Astrocyte (in vitro differentiated cells and primary cell): ENCODE results near the gene MTUS2. TPM values are rescaled to one million over a fixed set of nuclear protein-coding genes. Genes with fewer than 3 reads are reported as not detected.

ENCODE experiments used
- DNase-seq: peaks from one replicate; pipeline ENCODE4 v3.0.0-alpha.2; 2010; ENCODE audit warnings: low read depth
- FAIRE-seq: peaks from 2 replicates; lab custom pipeline; 2011; peaks lifted over from hg19 to GRCh38; lab: Jason Lieb, UNC
- H2AFZ ChIP-seq: 2 replicates; pipeline ENCODE4 v1.6.0; 2012; ENCODE audit warnings: low read depth, low read length, inconsistent platforms
- H3K27ac ChIP-seq: 2 replicates; pipeline ENCODE4 v1.5.1; 2011; ENCODE audit warnings: low read depth, low read length, inconsistent platforms
- H3K27me3 ChIP-seq: 2 replicates; pipeline ENCODE4 v1.6.0; 2011; ENCODE audit warnings: low read length, inconsistent platforms; ENCODE audit not compliant: insufficient read depth
- H3K36me3 ChIP-seq: 2 replicates; pipeline ENCODE4 v1.5.1; 2011; ENCODE audit warnings: low read length, inconsistent platforms; ENCODE audit not compliant: insufficient read depth
- H3K4me1 ChIP-seq: 2 replicates; pipeline ENCODE4 v1.5.1; 2011; ENCODE audit warnings: low read length, inconsistent platforms; ENCODE audit not compliant: insufficient read depth
- H3K4me2 ChIP-seq: 2 replicates; pipeline ENCODE4 v1.6.0; 2012; ENCODE audit warnings: low read length, inconsistent platforms
- H3K4me3 ChIP-seq: 2 replicates; pipeline ENCODE4 v1.5.1; 2011; ENCODE audit warnings: low read depth, mild to moderate bottlenecking, low read length, inconsistent platforms; ENCODE audit not compliant: insufficient read depth
- H3K79me2 ChIP-seq: 2 replicates; pipeline ENCODE4 v1.6.0; 2012; ENCODE audit warnings: mild to moderate bottlenecking, low read length, inconsistent platforms; ENCODE audit not compliant: insufficient read depth
- H3K9ac ChIP-seq: 2 replicates; pipeline ENCODE4 v1.6.0; 2012; ENCODE audit warnings: mild to moderate bottlenecking, low read length, inconsistent platforms
- H3K9me3 ChIP-seq: 2 replicates; pipeline ENCODE4 v1.5.1; 2012; ENCODE audit warnings: low read depth, mild to moderate bottlenecking, low read length, inconsistent platforms; ENCODE audit not compliant: insufficient read depth
- H4K20me1 ChIP-seq: 2 replicates; pipeline ENCODE4 v1.6.0; 2012; ENCODE audit warnings: low read length, inconsistent platforms; ENCODE audit not compliant: insufficient read depth
- H3K27ac Mint-ChIP-seq: one replicate; pipeline ENCODE4 v1.8.0; 2021; ENCODE audit warnings: mild to moderate bottlenecking, mixed read lengths; ENCODE audit not compliant: unreplicated experiment
- H3K27me3 Mint-ChIP-seq: one replicate; pipeline ENCODE4 v1.8.0; 2021; ENCODE audit warnings: low read depth, mixed read lengths; ENCODE audit not compliant: unreplicated experiment
- H3K36me3 Mint-ChIP-seq: one replicate; pipeline ENCODE4 v1.8.0; 2021; ENCODE audit warnings: low read depth, mixed read lengths; ENCODE audit not compliant: unreplicated experiment
- H3K4me1 Mint-ChIP-seq: one replicate; pipeline ENCODE4 v1.8.0; 2021; ENCODE audit warnings: low read depth, mixed read lengths; ENCODE audit not compliant: unreplicated experiment
- H3K4me3 Mint-ChIP-seq: one replicate; pipeline ENCODE4 v1.8.0; 2021; ENCODE audit warnings: mild to moderate bottlenecking, moderate library complexity, mixed read lengths; ENCODE audit not compliant: unreplicated experiment
- H3K9me3 Mint-ChIP-seq: one replicate; pipeline ENCODE4 v1.8.0; 2021; ENCODE audit warnings: mild to moderate bottlenecking, mixed read lengths; ENCODE audit not compliant: unreplicated experiment
- EZH2 ChIP-seq: IDR thresholded peaks from 2 replicates; pipeline ENCODE4 v1.6.1; 2012; ENCODE audit warnings: mild to moderate bottlenecking, low read length, inconsistent platforms; ENCODE audit not compliant: insufficient read depth
- total RNA-seq: library from RNA; stranded (reverse); gene quantifications from 2 replicates; pipeline ENCODE4 v1.2.1, GENCODE V29; 2021
- TF ChIP-seq, protein P1 (sequence below): IDR thresholded peaks from 2 replicates; pipeline ENCODE4 v1.5.1; 2011; ENCODE audit warnings: low read depth, mild to moderate bottlenecking, inconsistent platforms, low read length, moderate library complexity; ENCODE audit not compliant: insufficient read depth

Gene MTUS2
- total RNA-seq, 1 donor from 2014 or later = 0.50 TPM

DNA sequence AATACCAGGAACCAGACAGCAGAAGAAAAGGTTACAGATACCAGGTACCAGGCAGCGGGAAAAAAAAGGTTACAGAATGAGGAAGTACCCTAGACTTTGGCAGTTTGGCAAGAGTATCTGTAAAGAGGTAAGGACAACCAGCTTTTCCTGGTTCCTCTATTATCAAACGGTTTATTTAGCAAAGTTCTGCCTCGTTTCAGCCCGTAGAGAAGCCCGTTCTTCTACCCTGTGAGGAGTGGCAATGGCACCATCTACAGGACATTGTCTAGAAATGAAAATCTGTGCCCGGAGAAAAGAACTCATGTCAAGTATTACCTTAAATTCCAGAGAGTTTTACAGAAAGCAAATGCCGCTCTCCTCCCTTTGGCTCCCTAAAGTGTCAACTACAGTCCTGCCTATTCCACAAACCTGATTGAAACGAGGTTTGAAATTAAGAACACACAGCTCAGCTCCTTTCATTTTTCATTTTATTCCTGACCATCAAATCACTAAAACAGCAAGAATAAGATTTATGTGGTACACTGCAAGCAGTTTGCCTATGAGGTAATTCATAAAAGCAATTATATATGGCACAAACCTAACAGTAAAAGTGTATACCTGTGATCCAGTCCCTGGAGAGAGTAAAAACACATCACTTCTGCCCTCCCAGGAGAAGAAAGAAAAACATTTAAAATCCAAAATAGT is 549.1 kb downstream of the MTUS2 start:
- Mint-ChIP-seq H3K9me3 (peaks cover 2% of the 10 kb centered on the region), H3K27me3 (peaks cover 34% of the 10 kb centered on the region), H3K4me3 (no peak overlapping the region), H3K27ac (no peak overlapping the region), H3K36me3 (no peaks in the 10 kb centered on the region), H3K4me1 (no peaks in the 10 kb centered on the region)
- no peak overlapping the region for H3K4me2 ChIP-seq
- no peaks in the 10 kb centered on the region for H3K36me3 ChIP-seq
- no peaks in the 10 kb centered on the region for H4K20me1 ChIP-seq
- no peaks in the 10 kb centered on the region for H3K4me1 ChIP-seq
- H3K9ac ChIP-seq = no peak overlapping the region
- H3K79me2 ChIP-seq = no peaks in the 10 kb centered on the region
- no peaks in the 10 kb centered on the region for H3K9me3 ChIP-seq
- no peak overlapping the region for H3K4me3 ChIP-seq
- FAIRE-seq (peak; percentile 81), DNase-seq (peak; percentile 16)
- H2AFZ ChIP-seq = no peak overlapping the region
- TF ChIP-seq EZH2 = no peak
- TF ChIP-seq, protein P1, sequence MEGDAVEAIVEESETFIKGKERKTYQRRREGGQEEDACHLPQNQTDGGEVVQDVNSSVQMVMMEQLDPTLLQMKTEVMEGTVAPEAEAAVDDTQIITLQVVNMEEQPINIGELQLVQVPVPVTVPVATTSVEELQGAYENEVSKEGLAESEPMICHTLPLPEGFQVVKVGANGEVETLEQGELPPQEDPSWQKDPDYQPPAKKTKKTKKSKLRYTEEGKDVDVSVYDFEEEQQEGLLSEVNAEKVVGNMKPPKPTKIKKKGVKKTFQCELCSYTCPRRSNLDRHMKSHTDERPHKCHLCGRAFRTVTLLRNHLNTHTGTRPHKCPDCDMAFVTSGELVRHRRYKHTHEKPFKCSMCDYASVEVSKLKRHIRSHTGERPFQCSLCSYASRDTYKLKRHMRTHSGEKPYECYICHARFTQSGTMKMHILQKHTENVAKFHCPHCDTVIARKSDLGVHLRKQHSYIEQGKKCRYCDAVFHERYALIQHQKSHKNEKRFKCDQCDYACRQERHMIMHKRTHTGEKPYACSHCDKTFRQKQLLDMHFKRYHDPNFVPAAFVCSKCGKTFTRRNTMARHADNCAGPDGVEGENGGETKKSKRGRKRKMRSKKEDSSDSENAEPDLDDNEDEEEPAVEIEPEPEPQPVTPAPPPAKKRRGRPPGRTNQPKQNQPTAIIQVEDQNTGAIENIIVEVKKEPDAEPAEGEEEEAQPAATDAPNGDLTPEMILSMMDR = peak; percentile 70
- no peak overlapping the region for H3K27ac ChIP-seq
- no peaks in the 10 kb centered on the region for H3K27me3 ChIP-seq

DNA sequence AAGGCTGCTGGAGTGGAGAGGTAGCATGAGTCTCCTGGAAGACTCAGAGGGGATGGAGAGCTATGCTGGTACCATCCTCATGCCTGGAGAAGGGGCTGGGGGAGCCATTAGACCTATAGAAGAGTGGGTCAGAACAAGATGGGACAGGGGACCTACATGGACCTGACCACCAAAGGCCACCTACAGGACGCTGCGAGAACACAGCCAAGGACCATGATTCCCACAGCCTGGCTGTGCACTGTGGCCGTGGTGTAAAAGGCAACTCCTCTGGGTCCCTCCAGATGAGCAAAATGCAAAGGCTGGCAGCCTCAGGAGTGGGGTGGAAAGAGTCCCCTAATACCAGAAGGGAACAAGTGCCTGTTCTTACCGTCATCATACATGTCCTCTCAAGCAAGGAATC is 559.1 kb downstream of the MTUS2 start:
- no peaks in the 10 kb centered on the region for H3K4me1 Mint-ChIP-seq
- no peak overlapping the region for H3K9ac ChIP-seq
- no peak overlapping the region for H3K4me2 ChIP-seq
- no peak overlapping the region for H2AFZ ChIP-seq
- no peak overlapping the region for H3K4me3 ChIP-seq
- TF ChIP-seq, protein P1 = no peak
- no peak for TF ChIP-seq EZH2
- peaks cover 11% of the 10 kb centered on the region for H3K27me3 Mint-ChIP-seq
- no peaks in the 10 kb centered on the region for H3K36me3 Mint-ChIP-seq
- H3K36me3 ChIP-seq = no peaks in the 10 kb centered on the region
- no peak overlapping the region for H3K4me3 Mint-ChIP-seq
- no peaks in the 10 kb centered on the region for H3K4me1 ChIP-seq
- H4K20me1 ChIP-seq = no peaks in the 10 kb centered on the region
- H3K27ac Mint-ChIP-seq = no peak overlapping the region
- H3K27me3 ChIP-seq = no peaks in the 10 kb centered on the region
- DNase-seq (no peak), FAIRE-seq (no peak)
- H3K27ac ChIP-seq = no peak overlapping the region
- H3K9me3 ChIP-seq = no peaks in the 10 kb centered on the region
- no peaks in the 10 kb centered on the region for H3K79me2 ChIP-seq
- H3K9me3 Mint-ChIP-seq = peaks cover 10% of the 10 kb centered on the region

DNA sequence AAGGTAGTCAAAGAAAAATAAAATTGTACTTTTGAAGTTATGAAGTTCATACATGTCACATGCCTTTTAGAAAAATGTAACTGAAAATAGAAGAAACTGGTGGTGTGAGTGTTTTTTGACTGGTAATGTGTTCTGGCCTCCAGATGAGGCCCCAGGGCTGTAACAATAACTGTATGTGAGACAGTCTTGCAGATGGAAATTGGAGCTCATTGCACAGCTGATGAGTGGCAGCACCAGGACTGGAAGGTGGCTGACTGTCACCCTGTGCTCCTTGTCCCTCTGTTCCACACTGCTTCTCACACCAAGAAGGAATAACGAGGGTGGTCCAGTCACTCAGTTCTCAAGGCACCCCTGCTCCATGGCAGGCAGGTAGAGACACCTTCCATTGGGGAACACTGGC is 559.7 kb downstream of the MTUS2 start:
- TF ChIP-seq EZH2 = no peak
- TF ChIP-seq, protein P1 = no peak
- peaks cover 10% of the 10 kb centered on the region for H3K9me3 Mint-ChIP-seq
- H3K36me3 Mint-ChIP-seq = no peaks in the 10 kb centered on the region
- no peaks in the 10 kb centered on the region for H3K4me1 Mint-ChIP-seq
- Histone ChIP-seq H3K4me3 (no peak overlapping the region), H4K20me1 (no peaks in the 10 kb centered on the region), H3K27me3 (no peaks in the 10 kb centered on the region), H3K79me2 (no peaks in the 10 kb centered on the region), H3K9me3 (no peaks in the 10 kb centered on the region), H3K4me1 (no peaks in the 10 kb centered on the region), H3K36me3 (no peaks in the 10 kb centered on the region), H2AFZ (no peak overlapping the region), H3K27ac (no peak overlapping the region), H3K4me2 (no peak overlapping the region), H3K9ac (no peak overlapping the region)
- DNase-seq (no peak), FAIRE-seq (no peak)
- H3K4me3 Mint-ChIP-seq = no peak overlapping the region
- no peak overlapping the region for H3K27ac Mint-ChIP-seq
- H3K27me3 Mint-ChIP-seq = peaks cover 11% of the 10 kb centered on the region
